Tibial artery (tissue), 4 donors: ENCODE results near the gene GAN.
"Not testable (repeated sequence)": the region's sequence is repeated elsewhere in the genome, so short reads cannot be mapped to it uniquely, and the experiment has no call there.

Source experiments
- DNase-seq, 2 donors: peaks; one replicate each; pipeline ENCODE4 v3.0.0-alpha.2; 2019
- H3K27ac ChIP-seq, 2 donors: fragments of 200-600 bp; sonication (generic) in 1 of 2; 1 replicate in 1 of 2; 2 replicates in 1 of 2; pipeline ENCODE4 v1.5.1; 2018 to 2019; ENCODE audit warnings: mild to moderate bottlenecking in 1 of 2
- H3K27me3 ChIP-seq, 2 donors: fragments of 200-600 bp; sonication (generic) in 1 of 2; one replicate each; pipeline versions ENCODE4 v1.5.1 to v1.6.0; 2016 to 2019
- H3K36me3 ChIP-seq, 3 donors: fragments of 200-600 bp; sonication (generic) in 2 of 3; one replicate each; pipeline ENCODE4 v1.5.1; 2016 to 2019; ENCODE audit warnings: mild to moderate bottlenecking in 2 of 3
- H3K4me1 ChIP-seq, 4 donors: fragments of 200-600 bp; sonication (generic) in 2 of 4; 1 replicate in 3 of 4; 2 replicates in 1 of 4; pipeline ENCODE4 v1.5.1; 2016 to 2019
- H3K4me3 ChIP-seq, 2 donors: fragments of 200-600 bp; sonication (generic) in 1 of 2; 1 replicate in 1 of 2; 2 replicates in 1 of 2; pipeline ENCODE4 v1.5.1; 2018 to 2019; ENCODE audit warnings: mild to moderate bottlenecking in 2 of 2
- H3K9me3 ChIP-seq, 3 donors: fragments of 200-600 bp; sonication (generic) in 1 of 3; one replicate each; pipeline ENCODE4 v1.5.1; 2016 to 2019
- CTCF ChIP-seq, 2 experiments: fragments of 200-600 bp in 1 of 2; fragments of 450-650 bp in 1 of 2; IDR thresholded peaks; one replicate each; pipeline ENCODE4 v1.5.1; 2017 to 2019; ENCODE audit warnings: antibody characterized with exemption in 2 of 2, mild to moderate bottlenecking in 1 of 2, moderate library complexity in 1 of 2
- intact Hi-C: fragments of 100-400 bp; cut with DNase I; formaldehyde crosslinking; loops from one replicate; pipeline ENCODE4 v1.15.0; 2023; ENCODE audit warnings: low total_unique reads

Gene GAN

GRCh38 chr16:81337097-81337496 is 22.3 kb downstream of the GAN start:
- Histone ChIP-seq H3K4me1 (no peaks in the 10 kb centered on the region), H3K9me3 (no peaks in the 10 kb centered on the region), H3K27ac (no peak overlapping the region), H3K4me3 (no peak overlapping the region), H3K27me3 (no peaks in the 10 kb centered on the region), H3K36me3 (peaks cover 0 to 4% (median 0%) of the 10 kb centered on the region in 3 donors)
- intact Hi-C loops: no loop called here
- no peak for DNase-seq
- TF ChIP-seq CTCF (IDR thresholded peaks at IDR 0.05): no peak

GRCh38 chr16:81345172-81345571 is 30.4 kb downstream of the GAN start:
- intact Hi-C loops, DNase-seq, H3K4me1 ChIP-seq, H3K4me3 ChIP-seq, H3K36me3 ChIP-seq, H3K27ac ChIP-seq, H3K27me3 ChIP-seq: not testable (repeated sequence)
- peaks cover 8 to 34% (median 21%) of the 10 kb centered on the region in 3 donors for H3K9me3 ChIP-seq

GRCh38 chr16:81347425-81347824 is 32.7 kb downstream of the GAN start:
- no peak for TF ChIP-seq CTCF (IDR thresholded peaks at IDR 0.05)
- no peaks in the 10 kb centered on the region for H3K27me3 ChIP-seq
- DNase-seq: no peak
- intact Hi-C loops: no loop called here
- H3K4me3 ChIP-seq: no peak overlapping the region
- peaks cover 8 to 34% (median 21%) of the 10 kb centered on the region in 3 donors for H3K9me3 ChIP-seq
- H3K36me3 ChIP-seq: peaks cover 0 to 13% (median 0%) of the 10 kb centered on the region in 3 donors
- H3K27ac ChIP-seq: no peak overlapping the region
- no peaks in the 10 kb centered on the region for H3K4me1 ChIP-seq

GRCh38 chr16:81349608-81350305 is 35.0 kb downstream of the GAN start:
- Histone ChIP-seq H3K4me1 (no peaks in the 10 kb centered on the region), H3K27me3 (no peaks in the 10 kb centered on the region), H3K4me3 (no peak overlapping the region), H3K36me3 (peaks cover 0 to 21% (median 5%) of the 10 kb centered on the region in 3 donors), H3K27ac (no peak overlapping the region), H3K9me3 (peaks cover 8 to 25% (median 21%) of the 10 kb centered on the region in 3 donors)
- intact Hi-C loops: no loop called here
- no peak for DNase-seq
- no peak for TF ChIP-seq CTCF (IDR thresholded peaks at IDR 0.05)

GRCh38 chr16:81350306-81350615 is 35.5 kb downstream of the GAN start:
- no peaks in the 10 kb centered on the region for H3K4me1 ChIP-seq
- no peak for DNase-seq
- no peak for TF ChIP-seq CTCF (IDR thresholded peaks at IDR 0.05)
- H3K27me3 ChIP-seq: no peaks in the 10 kb centered on the region
- no peak overlapping the region for H3K4me3 ChIP-seq
- H3K9me3 ChIP-seq: peaks cover 8 to 21% (median 20%) of the 10 kb centered on the region in 3 donors
- peaks cover 0 to 21% (median 5%) of the 10 kb centered on the region in 3 donors for H3K36me3 ChIP-seq
- intact Hi-C loops: no loop called here
- H3K27ac ChIP-seq: no peak overlapping the region

- Histone ChIP-seq H3K4me1 (no peaks in the 10 kb centered on the region), H3K27ac (no peak overlapping the region), H3K9me3 (no peaks in the 10 kb centered on the region), H3K36me3 (peaks cover 19 to 29% (median 27%) of the 10 kb centered on the region in 3 donors), H3K27me3 (no peaks in the 10 kb centered on the region), H3K4me3 (no peak overlapping the region)
- intact Hi-C loops: no loop called here
- DNase-seq: no peak
- no peak for TF ChIP-seq CTCF (IDR thresholded peaks at IDR 0.05)
These were observed 39.1 kb downstream of the GAN start for GRCh38 chr16:81353895-81354294.
